NCI-H2227 (cell line): Measurements from ENCODE around the gene TMSB4X.
"Not testable (repeated sequence)": the region's sequence is repeated elsewhere in the genome, so short reads cannot be mapped to it uniquely, and the experiment has no call there.

Source experiments
- DNase-seq: peaks from one replicate; lab custom pipeline; 2025; ENCODE audit not compliant: unreplicated experiment; lab: John Stamatoyannopoulos, UW

Gene TMSB4X

DNA sequence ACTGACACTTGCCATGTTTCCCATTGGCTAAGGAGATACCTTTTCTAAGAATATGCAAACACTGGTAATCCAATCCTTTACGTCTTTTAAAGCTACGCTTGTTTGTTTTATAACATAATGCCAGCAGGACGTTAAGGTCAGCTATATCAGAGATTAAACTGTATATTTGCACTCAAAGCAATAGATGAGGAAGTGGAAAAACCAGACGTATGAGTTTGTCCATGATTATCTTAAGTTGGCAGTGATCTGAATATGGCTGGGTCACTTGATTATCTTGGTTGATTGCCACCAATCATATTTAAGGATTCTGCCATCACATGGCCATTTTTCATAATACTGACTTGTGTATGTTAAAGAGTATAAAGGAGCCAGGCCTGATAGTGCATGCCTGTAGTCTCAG, 19.4 kb downstream of the TMSB4X start:
- no peak for DNase-seq

- DNase-seq = no peak
Observed at GRCh38 chrX:12996934-12997435, 22.1 kb downstream of the TMSB4X start.

DNA sequence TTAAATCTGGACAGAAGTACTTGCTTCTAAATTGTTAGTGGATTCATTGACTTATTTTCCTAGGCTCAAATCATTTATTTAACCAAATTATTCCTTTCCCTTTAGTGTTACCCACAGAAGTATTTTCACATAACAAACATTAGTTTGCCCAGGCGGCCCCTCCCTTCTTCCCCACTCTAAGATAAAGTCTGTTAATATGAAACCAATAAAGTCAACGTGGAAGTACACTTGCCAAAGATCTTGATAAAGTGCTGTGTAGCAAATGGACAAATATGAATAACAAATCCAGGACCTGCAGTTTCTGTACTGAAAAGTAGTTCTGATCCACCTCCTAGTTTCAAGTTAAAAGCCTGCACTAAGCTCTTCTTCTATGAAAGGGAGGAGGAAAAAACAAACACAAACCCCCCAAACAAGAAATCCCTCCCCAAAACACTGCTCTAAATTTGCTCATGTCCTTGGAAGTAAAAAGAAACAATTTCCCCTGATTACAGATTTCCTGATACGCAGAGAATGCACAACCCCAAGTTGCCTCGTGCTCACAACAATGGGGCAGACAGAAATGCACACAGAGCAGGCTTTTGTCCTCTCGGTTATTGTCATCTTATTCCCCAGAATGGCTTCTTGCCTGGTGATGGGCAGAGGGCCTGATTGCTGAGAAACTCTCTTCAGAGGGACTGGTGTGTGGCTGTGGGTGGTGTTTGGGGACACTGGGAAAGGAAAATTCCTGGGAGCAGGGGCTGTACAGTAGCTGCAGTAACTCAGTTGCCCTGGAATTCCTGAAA, 23.2 kb downstream of the TMSB4X start:
- DNase-seq = no peak

DNA sequence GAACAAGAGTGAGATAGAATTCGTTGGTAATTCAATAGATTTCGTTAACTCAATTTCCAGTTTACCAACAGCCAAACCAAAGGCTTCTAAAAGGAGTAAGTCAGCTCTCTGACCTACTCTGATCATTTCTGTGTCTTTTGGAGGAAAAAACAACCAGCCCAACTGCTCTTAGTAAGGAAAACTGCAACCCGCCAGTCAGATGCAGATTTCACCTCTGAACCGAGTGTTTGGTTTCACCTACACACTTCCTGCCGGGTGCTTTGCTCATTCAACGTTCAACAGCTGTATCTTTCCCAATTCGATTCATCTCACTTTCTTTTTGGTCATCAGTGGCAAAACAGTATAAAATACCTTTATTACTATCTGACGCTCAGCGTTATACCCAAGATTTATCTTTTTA, 24.5 kb downstream of the TMSB4X start:
- no peak for DNase-seq

DNA sequence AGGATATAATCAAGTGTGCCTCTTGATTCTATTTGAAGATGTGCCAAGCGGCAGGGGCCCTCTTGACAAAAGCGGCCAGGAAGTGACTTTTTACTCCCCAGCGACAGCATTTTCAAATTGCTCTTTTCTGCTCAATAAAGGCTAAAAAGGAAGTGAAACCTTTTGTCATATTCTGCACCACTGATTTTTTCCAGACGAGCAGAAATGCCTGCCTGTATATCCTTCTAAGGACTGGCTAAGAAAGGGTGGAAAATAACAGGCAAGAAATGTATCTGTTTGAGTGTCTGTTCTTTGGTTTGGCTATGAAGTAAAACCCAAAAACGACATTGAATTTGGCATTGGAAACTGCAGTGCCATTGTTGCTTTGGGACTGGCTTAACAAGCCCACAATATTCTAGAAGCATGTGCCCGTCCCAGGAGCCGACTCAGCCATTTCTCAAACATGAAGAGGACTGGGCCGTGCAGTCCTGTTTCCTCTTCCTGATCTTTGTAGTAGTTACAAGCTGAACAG, 25.4 kb downstream of the TMSB4X start:
- DNase-seq = peak; percentile 12

GRCh38 chrX:13001097-13001496, 26.2 kb downstream of the TMSB4X start:
- no peak for DNase-seq

GRCh38 chrX:13001961-13002671, 27.2 kb downstream of the TMSB4X start:
- DNase-seq = no peak

GRCh38 chrX:13005661-13006473, 31.0 kb downstream of the TMSB4X start:
- no peak for DNase-seq

- peak; percentile 36 for DNase-seq
Observed at GRCh38 chrX:13007519-13008188, 32.7 kb downstream of the TMSB4X start.

GRCh38 chrX:13008189-13008533, 33.3 kb downstream of the TMSB4X start:
- DNase-seq = peak; percentile 32

GRCh38 chrX:13008851-13009250, 33.9 kb downstream of the TMSB4X start:
- DNase-seq = no peak

GRCh38 chrX:13009273-13009672, 34.4 kb downstream of the TMSB4X start:
- DNase-seq = no peak

GRCh38 chrX:13009844-13010243, 34.9 kb downstream of the TMSB4X start:
- no peak for DNase-seq

DNA sequence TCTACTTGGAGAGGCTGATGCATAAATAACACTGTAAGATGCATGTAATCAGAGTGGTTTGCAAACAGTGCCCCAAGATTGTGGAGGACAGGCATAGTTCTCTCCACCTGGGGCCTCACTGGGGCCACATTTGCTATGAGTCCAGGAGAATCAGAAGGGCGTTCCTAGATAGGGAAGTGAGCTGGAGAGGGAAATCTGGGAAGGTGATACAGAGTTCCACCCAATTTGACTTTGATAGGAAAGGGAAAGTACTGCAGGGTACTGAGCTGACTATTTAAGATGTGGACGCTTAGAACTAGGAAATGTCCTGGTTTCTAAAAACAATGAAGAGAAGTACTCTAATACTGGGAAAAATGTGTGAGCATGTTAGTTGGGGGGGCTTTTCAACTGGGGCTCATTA, 35.6 kb downstream of the TMSB4X start:
- DNase-seq = no peak

GRCh38 chrX:13013363-13014110, 38.6 kb downstream of the TMSB4X start:
- DNase-seq = peak; percentile 31

GRCh38 chrX:13014111-13015096, 39.5 kb downstream of the TMSB4X start:
- DNase-seq = no peak

- no peak for DNase-seq
Observed at GRCh38 chrX:13015536-13016236, 40.8 kb downstream of the TMSB4X start.

- not testable (repeated sequence) for DNase-seq
Observed at GRCh38 chrX:13016731-13017130, 41.8 kb downstream of the TMSB4X start.
